ENCODE measurements around the gene PDK4. TPM values are rescaled to one million over a fixed set of nuclear protein-coding genes. Genes with fewer than 3 reads are reported as not detected.

PDK4 gene
- total RNA-seq (2022) (6.5 and 7.1 TPM in 2 replicates), Bru-seq, nascent RNA (percentile 58 among the genes with signal in this experiment), BruChase-seq, experiment 1, labeled RNA remaining after a 6-hour chase (percentile 50 among the genes with signal in this experiment), BruChase-seq, experiment 2, labeled RNA remaining after a 2-hour chase (percentile 67 among the genes with signal in this experiment)
- long read RNA-seq, transcript PDK4-201 (11 exons, 3,576 nt), result major isoform, 6 of 8 reads
- long read RNA-seq, partial matches to known transcripts, result 0 of 8 reads
- long read RNA-seq, other reads (novel, unspliced or antisense), result 2 of 8 reads

- Mint-ChIP-seq H3K27me3 (ENCODE audit: unreplicated experiment) (no peaks in the 10 kb centered on the region), H3K27ac (ENCODE audit: unreplicated experiment) (peak within 1 kb of the TSS; percentile 74), H3K4me1 (ENCODE audit: low read depth, unreplicated experiment) (peaks cover 23% of the 10 kb centered on the region), H3K36me3 (ENCODE audit: insufficient read depth, unreplicated experiment) (peaks cover 22% of the 10 kb centered on the region), H3K9me3 (ENCODE audit: low read depth, unreplicated experiment) (no peaks in the 10 kb centered on the region), H3K4me3 (ENCODE audit: low read depth, unreplicated experiment) (peak within 1 kb of the TSS; percentile 73)
- no peak for TF ChIP-seq CTCF (IDR thresholded peaks at IDR 0.05; ENCODE audit: unreplicated experiment)
- BruUV-seq (replicated peaks), result no TSS peak
- intact Hi-C loops (cut with micrococcal nuclease; ENCODE audit: unreplicated experiment), result no loop called here
- DNase-seq, result peak; percentile 78
- CTCF ChIA-PET, result interaction anchor here (1.0 kb wide), 1 partner anchor 51 kb away, joined by 4 read pairs; no protein-coding TSS in a partner anchor
Measured at GRCh38 chr7:95596198-95597063, at the start of gene PDK4. Gene PDK4, minus strand, starts transcription at chr7:95596516. Its CDS starts 223 bp downstream, at chr7:95596293.

GRCh38 chr7:95642173-95642572 is 45.9 kb upstream of the PDK4 start:
- CTCF ChIA-PET, result no interaction called here
- no peak for TF ChIP-seq CTCF (IDR thresholded peaks at IDR 0.05; ENCODE audit: unreplicated experiment)
- H3K27me3 Mint-ChIP-seq (ENCODE audit: unreplicated experiment), result no peaks in the 10 kb centered on the region
- no peak overlapping the region for H3K27ac Mint-ChIP-seq (ENCODE audit: unreplicated experiment)
- no peaks in the 10 kb centered on the region for H3K4me1 Mint-ChIP-seq (ENCODE audit: low read depth, unreplicated experiment)
- no peak for DNase-seq
- H3K4me3 Mint-ChIP-seq (ENCODE audit: low read depth, unreplicated experiment), result no peak overlapping the region
- no peaks in the 10 kb centered on the region for H3K36me3 Mint-ChIP-seq (ENCODE audit: insufficient read depth, unreplicated experiment)
- H3K9me3 Mint-ChIP-seq (ENCODE audit: low read depth, unreplicated experiment), result no peaks in the 10 kb centered on the region
- no TSS peak for BruUV-seq (replicated peaks)
- intact Hi-C loops (cut with micrococcal nuclease; ENCODE audit: unreplicated experiment), result no loop called here

GRCh38 chr7:95636140-95636940 is 40.0 kb upstream of the PDK4 start:
- Mint-ChIP-seq H3K27ac (ENCODE audit: unreplicated experiment) (no peak overlapping the region), H3K4me3 (ENCODE audit: low read depth, unreplicated experiment) (no peak overlapping the region), H3K27me3 (ENCODE audit: unreplicated experiment) (no peaks in the 10 kb centered on the region), H3K9me3 (ENCODE audit: low read depth, unreplicated experiment) (no peaks in the 10 kb centered on the region), H3K36me3 (ENCODE audit: insufficient read depth, unreplicated experiment) (no peaks in the 10 kb centered on the region), H3K4me1 (ENCODE audit: low read depth, unreplicated experiment) (no peaks in the 10 kb centered on the region)
- DNase-seq, result no peak
- BruUV-seq (replicated peaks), result no TSS peak
- CTCF ChIA-PET, result no interaction called here
- intact Hi-C loops (cut with micrococcal nuclease; ENCODE audit: unreplicated experiment), result no loop called here
- TF ChIP-seq CTCF (IDR thresholded peaks at IDR 0.05; ENCODE audit: unreplicated experiment), result no peak

- TF ChIP-seq CTCF (IDR thresholded peaks at IDR 0.05; ENCODE audit: unreplicated experiment), result no peak
- intact Hi-C loops (cut with micrococcal nuclease; ENCODE audit: unreplicated experiment), result no loop called here
- H3K4me3 Mint-ChIP-seq (ENCODE audit: low read depth, unreplicated experiment), result no peak overlapping the region
- H3K36me3 Mint-ChIP-seq (ENCODE audit: insufficient read depth, unreplicated experiment), result no peaks in the 10 kb centered on the region
- H3K27ac Mint-ChIP-seq (ENCODE audit: unreplicated experiment), result no peak overlapping the region
- no peak for DNase-seq
- CTCF ChIA-PET, result no interaction called here
- no TSS peak for BruUV-seq (replicated peaks)
- H3K27me3 Mint-ChIP-seq (ENCODE audit: unreplicated experiment), result no peaks in the 10 kb centered on the region
- H3K4me1 Mint-ChIP-seq (ENCODE audit: low read depth, unreplicated experiment), result no peaks in the 10 kb centered on the region
- H3K9me3 Mint-ChIP-seq (ENCODE audit: low read depth, unreplicated experiment), result no peaks in the 10 kb centered on the region
Measured at GRCh38 chr7:95632609-95633008, 36.3 kb upstream of the PDK4 start.

Measured in Calu3 (cell line).